ENCODE measurements around the gene CD300A. TPM values are rescaled to one million over a fixed set of nuclear protein-coding genes. Genes with fewer than 3 reads are reported as not detected.

Gene CD300A
- not detected in 2 replicates for total RNA-seq (2014; rRNA removed; shearing (Covaris generic))

GRCh38 chr17:74466111-74466827 lies at the start of gene CD300A:
CD300A (plus strand) TSS chr17:74466634; CDS start chr17:74466704, 70 bp downstream.
- no peaks in the 10 kb centered on the region; the same call in 1 of the 2 replicates for H3K9me3 ChIP-seq (replicated peaks)
- no peak within 1 kb of the TSS for H3K4me3 ChIP-seq
- no peaks in the 10 kb centered on the region for H3K36me3 ChIP-seq
- H3K27me3 ChIP-seq (replicated peaks) = peaks cover 10% of the 10 kb centered on the region
- 0 out of 2 replicates have a peak, but pooled peaks cover 3% of the 10 kb centered on the region for H3K4me1 ChIP-seq (replicated peaks)
- DNase-seq (ENCODE audit: low read depth in 1 of 2, low spot score in 2 of 2) = no peak
- no peak within 1 kb of the TSS for H3K27ac ChIP-seq

- no peaks in the 10 kb centered on the region for H3K27me3 ChIP-seq (replicated peaks)
- no peaks in the 10 kb centered on the region for H3K9me3 ChIP-seq (replicated peaks)
- peaks cover 10% of the 10 kb centered on the region for H3K4me1 ChIP-seq (replicated peaks)
- no peak overlapping the region for H3K27ac ChIP-seq
- H3K4me3 ChIP-seq = no peak overlapping the region
- DNase-seq (ENCODE audit: low read depth in 1 of 2, low spot score in 2 of 2) = peak in 1 of 2 experiments; percentile 47
- no peaks in the 10 kb centered on the region for H3K36me3 ChIP-seq
Measured at GRCh38 chr17:74417178-74418045, 49.0 kb upstream of the CD300A start.

- Histone ChIP-seq H3K36me3 (no peaks in the 10 kb centered on the region), H3K9me3 (replicated peaks) (no peaks in the 10 kb centered on the region; the same call in 1 of the 2 replicates)
- no peak for DNase-seq (ENCODE audit: low read depth in 1 of 2, low spot score in 2 of 2)
Measured at GRCh38 chr17:74419928-74420411, 46.5 kb upstream of the CD300A start.

GRCh38 chr17:74424117-74424516 lies 42.3 kb upstream of the CD300A start:
- DNase-seq (ENCODE audit: low read depth in 1 of 2, low spot score in 2 of 2) = no peak
- Histone ChIP-seq H3K27me3 (replicated peaks) (no peaks in the 10 kb centered on the region), H3K4me3 (no peak overlapping the region), H3K4me1 (replicated peaks) (no peaks in the 10 kb centered on the region), H3K36me3 (no peaks in the 10 kb centered on the region), H3K27ac (no peak overlapping the region), H3K9me3 (replicated peaks) (no peaks in the 10 kb centered on the region; the same call in 1 of the 2 replicates)

More at GRCh38 chr17:74419928-74420411, 46.5 kb upstream of the CD300A start:
- Histone ChIP-seq H3K27me3 (replicated peaks) (no peaks in the 10 kb centered on the region), H3K27ac (no peak overlapping the region), H3K4me1 (replicated peaks) (peaks cover 10% of the 10 kb centered on the region), H3K4me3 (no peak overlapping the region)

GRCh38 chr17:74424657-74425056 lies 41.8 kb upstream of the CD300A start:
- Histone ChIP-seq H3K4me3 (no peak overlapping the region), H3K27ac (no peak overlapping the region), H3K4me1 (replicated peaks) (peaks cover 2% of the 10 kb centered on the region), H3K27me3 (replicated peaks) (no peaks in the 10 kb centered on the region), H3K36me3 (no peaks in the 10 kb centered on the region), H3K9me3 (replicated peaks) (no peaks in the 10 kb centered on the region; the same call in 1 of the 2 replicates)
- DNase-seq (ENCODE audit: low read depth in 1 of 2, low spot score in 2 of 2) = no peak

GRCh38 chr17:74426551-74427047 lies 39.8 kb upstream of the CD300A start:
- Histone ChIP-seq H3K9me3 (replicated peaks) (no peaks in the 10 kb centered on the region; the same call in 1 of the 2 replicates), H3K4me1 (replicated peaks) (peaks cover 22% of the 10 kb centered on the region), H3K27me3 (replicated peaks) (peaks cover 6% of the 10 kb centered on the region), H3K4me3 (no peak overlapping the region), H3K36me3 (no peaks in the 10 kb centered on the region), H3K27ac (no peak overlapping the region)
- no peak for DNase-seq (ENCODE audit: low read depth in 1 of 2, low spot score in 2 of 2)

GRCh38 chr17:74427048-74427762 lies 39.2 kb upstream of the CD300A start:
- DNase-seq (ENCODE audit: low read depth in 1 of 2, low spot score in 2 of 2) = no peak
- Histone ChIP-seq H3K27ac (no peak overlapping the region), H3K36me3 (no peaks in the 10 kb centered on the region), H3K4me3 (no peak overlapping the region), H3K27me3 (replicated peaks) (peaks cover 11% of the 10 kb centered on the region), H3K4me1 (replicated peaks) (peaks cover 27% of the 10 kb centered on the region), H3K9me3 (replicated peaks) (no peaks in the 10 kb centered on the region; the same call in 1 of the 2 replicates)

GRCh38 chr17:74427763-74428153 lies 38.7 kb upstream of the CD300A start:
- Histone ChIP-seq H3K36me3 (no peaks in the 10 kb centered on the region), H3K27me3 (replicated peaks) (peaks cover 13% of the 10 kb centered on the region), H3K9me3 (replicated peaks) (no peaks in the 10 kb centered on the region; the same call in 1 of the 2 replicates), H3K4me1 (replicated peaks) (peaks cover 28% of the 10 kb centered on the region), H3K4me3 (no peak overlapping the region), H3K27ac (no peak overlapping the region)
- no peak for DNase-seq (ENCODE audit: low read depth in 1 of 2, low spot score in 2 of 2)

GRCh38 chr17:74429604-74430384 lies 36.6 kb upstream of the CD300A start:
- H3K27me3 ChIP-seq (replicated peaks) = peaks cover 15% of the 10 kb centered on the region
- H3K4me3 ChIP-seq = peak overlapping the region; percentile 50
- no peaks in the 10 kb centered on the region for H3K36me3 ChIP-seq
- peaks cover 40% of the 10 kb centered on the region for H3K4me1 ChIP-seq (replicated peaks)
- peak in 1 of 2 experiments; percentile 32 for DNase-seq (ENCODE audit: low read depth in 1 of 2, low spot score in 2 of 2)
- peak overlapping the region; percentile 86 for H3K27ac ChIP-seq
- no peaks in the 10 kb centered on the region for H3K9me3 ChIP-seq (replicated peaks)

- Histone ChIP-seq H3K27me3 (replicated peaks) (peaks cover 15% of the 10 kb centered on the region), H3K27ac (peak overlapping the region; percentile 86), H3K4me1 (replicated peaks) (peaks cover 40% of the 10 kb centered on the region), H3K9me3 (replicated peaks) (no peaks in the 10 kb centered on the region), H3K4me3 (peak overlapping the region; percentile 50), H3K36me3 (no peaks in the 10 kb centered on the region)
- no peak for DNase-seq (ENCODE audit: low read depth in 1 of 2, low spot score in 2 of 2)
Measured at GRCh38 chr17:74430385-74430705, 36.1 kb upstream of the CD300A start.

- H3K27ac ChIP-seq = peak overlapping the region; percentile 86
- H3K4me3 ChIP-seq = peak overlapping the region; percentile 50
- H3K27me3 ChIP-seq (replicated peaks) = peaks cover 15% of the 10 kb centered on the region
- H3K36me3 ChIP-seq = no peaks in the 10 kb centered on the region
- peaks cover 40% of the 10 kb centered on the region for H3K4me1 ChIP-seq (replicated peaks)
- no peaks in the 10 kb centered on the region for H3K9me3 ChIP-seq (replicated peaks)
- peak; percentile 82 to 94 for DNase-seq (ENCODE audit: low read depth in 1 of 2, low spot score in 2 of 2)
Measured at GRCh38 chr17:74430706-74431567, 35.5 kb upstream of the CD300A start.
